OCI-LY7 (cell line): ENCODE results near the gene SNAPC4. TPM values are rescaled to one million over a fixed set of nuclear protein-coding genes. Genes with fewer than 3 reads are reported as not detected.
A peak's percentile ranks its signal among the peaks of the same experiment; 100 is the strongest.

Source experiments
- BruUV-seq: library from RNA; stranded (reverse); fragments of 400-500 nt; replicated peaks from 2 replicates; lab custom pipeline; 2021; lab: Mats Ljungman, UMichigan
- CTCF ChIA-PET: fragments of 300-600 bp; sonication (Branson Sonifier 250); formaldehyde crosslinking; loops from one replicate; lab custom pipeline; 2022; ENCODE audit warnings: antibody characterized with exemption; ENCODE audit not compliant: unreplicated experiment; lab: Charles Lee
- POLR2A ChIA-PET: fragments of 300-600 bp; sonication (Branson Sonifier 250); formaldehyde crosslinking; loops from one replicate; lab custom pipeline; 2022; ENCODE audit warnings: antibody characterized with exemption; lab: Charles Lee
- DNase-seq: peaks from one replicate; pipeline ENCODE4 v3.0.0-alpha.2; 2015; ENCODE audit warnings: low spot score
- H2AFZ ChIP-seq: fragments of 200-600 bp; sonication (generic), shearing (Covaris generic); 2 replicates; pipeline ENCODE4 v1.6.1; 2014; ENCODE audit warnings: mild to moderate bottlenecking, antibody characterized with exemption, low read length, moderate library complexity
- H3K27ac ChIP-seq: fragments of 200-600 bp; sonication (generic); 2 replicates; pipeline ENCODE4 v1.5.1; 2014; ENCODE audit warnings: mixed run types, low read depth, mild to moderate bottlenecking, moderate library complexity, low read length, inconsistent platforms; ENCODE audit not compliant: poor library complexity, severe bottlenecking
- H3K36me3 ChIP-seq: fragments of 200-600 bp; sonication (generic); 2 replicates; pipeline ENCODE4 v1.6.1; 2014; ENCODE audit warnings: mild to moderate bottlenecking, antibody characterized with exemption, low read length, moderate library complexity, mixed read lengths; ENCODE audit not compliant: insufficient read depth
- H3K4me1 ChIP-seq: fragments of 200-600 bp; sonication (generic); 2 replicates; pipeline ENCODE4 v1.5.1; 2014; ENCODE audit warnings: mild to moderate bottlenecking, low read length; ENCODE audit not compliant: insufficient read depth, poor library complexity, severe bottlenecking
- H3K4me2 ChIP-seq: fragments of 200-600 bp; sonication (generic); 2 replicates; pipeline ENCODE4 v1.6.1; 2014; ENCODE audit warnings: mild to moderate bottlenecking, low read length
- H3K4me3 ChIP-seq: fragments of 200-600 bp; sonication (generic); 2 replicates; pipeline ENCODE4 v1.5.1; 2014; ENCODE audit warnings: mild to moderate bottlenecking, low read depth, low read length; ENCODE audit not compliant: poor library complexity, severe bottlenecking
- H3K79me2 ChIP-seq: fragments of 200-600 bp; sonication (generic); 2 replicates; pipeline ENCODE4 v1.6.1; 2016; ENCODE audit warnings: low read depth, mild to moderate bottlenecking, low read length, moderate library complexity, mixed read lengths; ENCODE audit not compliant: insufficient read depth
- H3K9me2 ChIP-seq: fragments of 200-600 bp; sonication (generic); 2 replicates; pipeline ENCODE4 v1.6.1; 2016; ENCODE audit warnings: mild to moderate bottlenecking, low read length, mixed read lengths; ENCODE audit not compliant: insufficient read depth
- H3K9me3 ChIP-seq: fragments of 200-600 bp; sonication (generic); 2 replicates; pipeline ENCODE4 v1.6.1; 2014; ENCODE audit warnings: mild to moderate bottlenecking, mixed run types, low read length, mixed read lengths
- H4K20me1 ChIP-seq: fragments of 200-600 bp; sonication (generic); 2 replicates; pipeline ENCODE4 v1.6.1; 2014; ENCODE audit warnings: mild to moderate bottlenecking, antibody characterized with exemption, low read length, moderate library complexity, mixed read lengths; ENCODE audit not compliant: insufficient read depth
- EZH2phosphoT487 ChIP-seq: fragments of 200-600 bp; sonication (generic); IDR thresholded peaks from 2 replicates; pipeline ENCODE4 v1.6.1; 2018; ENCODE audit warnings: low read depth, borderline replicate concordance, mild to moderate bottlenecking, mixed run types, antibody characterized with exemption, low read length, moderate library complexity, mixed read lengths
- intact Hi-C: fragments of 100-400 bp; cut with micrococcal nuclease; formaldehyde crosslinking; loops from one replicate; pipeline ENCODE4 v1.10.0; 2022; ENCODE audit not compliant: unreplicated experiment
- total RNA-seq, 2 experiments: library from RNA; depleted of rRNA in 1 of 2; stranded (reverse); fragments of >200 nt in 1 of 2; shearing (Covaris generic) in 1 of 2; gene quantifications; 2 replicates each; pipeline ENCODE4 v1.2.3, GENCODE V29; 2014 to 2022
- TF ChIP-seq, protein P1 (sequence below): fragments of 200-600 bp; sonication (generic); conservative IDR thresholded peaks from 2 replicates; pipeline ENCODE4 v1.5.1; 2014; ENCODE audit warnings: mild to moderate bottlenecking, antibody characterized with exemption, low read length, moderate library complexity, mixed read lengths

Gene SNAPC4
- total RNA-seq, 2 experiments from 2014 or later, result 13.4 to 16.8 TPM

- peak overlapping the region; percentile 35; the same call in 1 of the 2 replicates for H3K4me2 ChIP-seq
- H4K20me1 ChIP-seq, result no peaks in the 10 kb centered on the region
- H3K9me3 ChIP-seq, result no peaks in the 10 kb centered on the region
- no peaks in the 10 kb centered on the region for H3K36me3 ChIP-seq
- DNase-seq, result no peak
- intact Hi-C loops, result loop anchor here (1.0 kb wide), 1 partner anchor 36 kb away; the partner anchor contains the start of gene SNAPC4
- H2AFZ ChIP-seq, result no peak overlapping the region
- peak overlapping the region; percentile 82 for H3K4me3 ChIP-seq
- ChIA-PET CTCF (interaction anchor here (1.2 kb wide), 1 partner anchor 46 kb away, joined by 3 read pairs; no protein-coding TSS in a partner anchor), POLR2A (no interaction called here)
- no peaks in the 10 kb centered on the region for H3K79me2 ChIP-seq
- H3K4me1 ChIP-seq, result peaks cover 12% of the 10 kb centered on the region
- no peak overlapping the region for H3K27ac ChIP-seq
- TF ChIP-seq EZH2phosphoT487, result no peak
- TF ChIP-seq, protein P1, sequence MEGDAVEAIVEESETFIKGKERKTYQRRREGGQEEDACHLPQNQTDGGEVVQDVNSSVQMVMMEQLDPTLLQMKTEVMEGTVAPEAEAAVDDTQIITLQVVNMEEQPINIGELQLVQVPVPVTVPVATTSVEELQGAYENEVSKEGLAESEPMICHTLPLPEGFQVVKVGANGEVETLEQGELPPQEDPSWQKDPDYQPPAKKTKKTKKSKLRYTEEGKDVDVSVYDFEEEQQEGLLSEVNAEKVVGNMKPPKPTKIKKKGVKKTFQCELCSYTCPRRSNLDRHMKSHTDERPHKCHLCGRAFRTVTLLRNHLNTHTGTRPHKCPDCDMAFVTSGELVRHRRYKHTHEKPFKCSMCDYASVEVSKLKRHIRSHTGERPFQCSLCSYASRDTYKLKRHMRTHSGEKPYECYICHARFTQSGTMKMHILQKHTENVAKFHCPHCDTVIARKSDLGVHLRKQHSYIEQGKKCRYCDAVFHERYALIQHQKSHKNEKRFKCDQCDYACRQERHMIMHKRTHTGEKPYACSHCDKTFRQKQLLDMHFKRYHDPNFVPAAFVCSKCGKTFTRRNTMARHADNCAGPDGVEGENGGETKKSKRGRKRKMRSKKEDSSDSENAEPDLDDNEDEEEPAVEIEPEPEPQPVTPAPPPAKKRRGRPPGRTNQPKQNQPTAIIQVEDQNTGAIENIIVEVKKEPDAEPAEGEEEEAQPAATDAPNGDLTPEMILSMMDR, result peak; percentile 44; the same call in 1 of the 2 replicates
- BruUV-seq, result TSS peak; percentile 71
- no peaks in the 10 kb centered on the region for H3K9me2 ChIP-seq
Observed at GRCh38 chr9:136363949-136364748, 35.8 kb downstream of the SNAPC4 start.

GRCh38 chr9:136363106-136363948 lies 36.6 kb downstream of the SNAPC4 start, which contains the start of gene DNLZ:
DNLZ (minus strand) TSS chr9:136363744; CDS start chr9:136363714, 30 bp downstream.
- Histone ChIP-seq H3K9me2 (no peaks in the 10 kb centered on the region), H3K27ac (peak within 1 kb of the TSS; percentile 72), H4K20me1 (no peaks in the 10 kb centered on the region), H3K79me2 (no peaks in the 10 kb centered on the region), H3K9me3 (no peaks in the 10 kb centered on the region), H3K4me1 (peaks cover 12% of the 10 kb centered on the region), H3K4me2 (peak within 1 kb of the TSS; percentile 68), H3K4me3 (peak within 1 kb of the TSS; percentile 82), H3K36me3 (no peaks in the 10 kb centered on the region), H2AFZ (peak within 1 kb of the TSS; percentile 67; the same call in 1 of the 2 replicates)
- ChIA-PET CTCF (interaction anchor here (1.2 kb wide), 1 partner anchor 47 kb away, joined by 3 read pairs; no protein-coding TSS in a partner anchor), POLR2A (interaction anchor here (0.6 to 1.0 kb wide), 3 partner anchors 46 to 167 kb away, joined by 3 to 5 read pairs (median 3); no protein-coding TSS in a partner anchor)
- BruUV-seq, result no TSS peak
- TF ChIP-seq, protein P1, result peak; percentile 84
- no peak for TF ChIP-seq EZH2phosphoT487
- DNase-seq, result peak; percentile 95
- intact Hi-C loops, result loop anchor here (1.0 kb wide), 1 partner anchor 37 kb away; the partner anchor contains the start of gene SNAPC4
